Hematopoietic multipotent progenitor cell treated with erythropoietin and hydrocortisone succinate and interleukin-3 and kit ligand, for 15 days (in vitro differentiated cells): ENCODE data around the gene RYK.
"Not testable (repeated sequence)": the region's sequence is repeated elsewhere in the genome, so short reads cannot be mapped to it uniquely, and the experiment has no call there.

ENCODE experiments used
- DNase-seq: peaks from one replicate; pipeline ENCODE4 v3.0.0-alpha.2; 2015; ENCODE audit warnings: low spot score

RYK gene

GRCh38 chr3:134250717-134251220 lies at the start of gene RYK:
Gene RYK (minus strand): TSS chr3:134250859. CDS start chr3:134250654, 205 bp downstream.
- DNase-seq, result peak; percentile 72

GRCh38 chr3:134299888-134300206 lies 49.2 kb upstream of the RYK start:
- DNase-seq, result no peak

DNA sequence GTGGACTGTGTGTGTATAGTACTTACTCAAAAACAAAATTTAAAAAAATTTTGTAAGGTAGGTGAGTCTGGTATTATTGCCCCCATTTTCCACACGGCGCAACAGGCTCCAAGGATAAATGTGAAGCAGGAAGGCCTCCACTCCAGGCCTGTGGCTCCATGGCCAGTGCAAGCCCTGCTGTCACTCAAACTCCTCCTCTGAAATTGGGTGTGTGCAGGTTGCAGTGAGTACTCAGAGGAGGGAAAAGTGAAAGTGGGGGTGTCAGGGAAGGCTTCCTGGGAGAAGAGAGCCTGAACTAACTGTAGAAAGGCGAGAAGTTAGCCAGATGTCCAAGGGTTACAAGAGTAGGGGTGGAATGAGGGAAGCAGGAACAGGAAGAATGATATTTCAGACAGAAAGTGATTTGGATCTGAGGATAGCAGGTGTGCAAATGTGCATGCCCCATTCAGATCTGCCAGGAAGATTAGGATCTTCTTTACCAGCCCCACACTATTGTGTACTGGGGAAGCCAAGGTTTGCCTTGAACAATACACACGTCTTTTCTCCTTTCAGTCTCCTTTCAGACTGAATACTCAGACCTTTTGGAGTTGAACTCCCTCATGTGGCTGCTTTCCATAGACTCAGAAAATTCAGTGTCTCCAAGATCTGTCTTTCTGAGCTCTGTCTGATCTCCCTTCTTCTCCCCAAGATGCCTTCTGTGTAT lies 48.7 kb upstream of the RYK start:
- no peak for DNase-seq

- DNase-seq, result no peak
These were observed 47.6 kb upstream of the RYK start for GRCh38 chr3:134298249-134298648.

DNA sequence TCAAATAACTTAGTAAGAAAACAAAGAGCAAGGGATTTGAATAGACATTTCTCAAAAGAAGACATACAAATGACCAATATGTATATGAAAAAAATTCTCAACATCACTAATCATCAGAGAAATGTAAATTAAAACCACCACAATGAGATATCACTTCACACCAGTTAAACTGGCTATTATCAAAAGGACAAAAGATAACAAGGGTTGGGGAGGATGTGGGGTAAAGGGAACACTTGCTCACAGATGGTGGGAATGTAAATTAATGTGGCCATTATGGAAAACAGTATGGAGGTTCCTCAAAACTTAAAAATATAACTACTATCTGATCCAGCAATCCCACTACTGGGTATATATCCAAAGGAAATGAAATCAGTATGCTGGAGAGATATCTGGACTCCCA lies 46.0 kb upstream of the RYK start:
- DNase-seq, result no peak

- DNase-seq, result no peak
These were observed 45.3 kb upstream of the RYK start for GRCh38 chr3:134295930-134296329.

DNA sequence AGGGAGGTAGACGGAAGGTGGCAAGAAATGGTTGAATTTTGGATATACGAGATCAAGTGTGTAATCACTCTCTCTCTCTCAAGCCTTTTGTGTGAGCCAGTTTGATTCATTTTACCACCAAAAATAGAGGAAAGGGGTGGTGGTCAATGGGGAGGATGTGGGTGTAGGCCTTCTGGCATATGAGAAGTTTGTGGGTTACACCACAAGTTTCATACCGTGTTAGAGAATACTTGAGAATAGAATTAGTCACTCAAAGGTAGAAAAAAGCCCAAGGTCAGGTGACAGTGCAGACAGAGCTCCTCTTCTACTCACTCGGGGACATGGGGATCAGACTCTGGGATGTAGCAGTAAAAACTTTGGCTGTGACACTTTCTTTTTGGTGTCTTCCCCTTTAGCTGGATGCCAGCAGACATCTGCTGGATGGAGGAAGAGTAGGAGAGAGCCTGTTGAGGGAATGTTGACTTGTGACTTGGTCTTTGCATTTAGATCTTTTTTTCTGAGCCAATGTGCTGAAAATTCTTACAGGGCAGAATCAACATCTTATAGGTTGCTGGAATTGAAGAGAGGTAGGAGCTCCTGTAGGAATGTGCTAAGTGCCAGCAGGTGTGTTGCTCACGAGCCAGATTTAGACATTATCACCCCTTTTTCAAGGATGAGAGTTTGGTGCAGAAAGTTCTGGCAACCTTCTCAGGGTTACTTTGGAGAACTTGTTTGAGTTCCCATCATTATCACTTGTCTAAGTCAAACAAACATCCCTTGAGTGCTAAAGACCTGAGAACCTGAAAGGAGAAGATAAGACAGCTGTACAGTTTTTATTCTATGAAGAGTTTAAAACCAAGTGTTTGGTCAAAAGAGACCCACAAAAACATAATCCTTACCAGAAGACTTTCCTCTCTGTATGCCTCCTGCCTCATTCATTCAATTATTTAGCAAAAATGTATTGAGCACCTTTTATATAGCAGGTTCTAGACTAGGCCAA lies 43.9 kb upstream of the RYK start:
- DNase-seq, result no peak

DNA sequence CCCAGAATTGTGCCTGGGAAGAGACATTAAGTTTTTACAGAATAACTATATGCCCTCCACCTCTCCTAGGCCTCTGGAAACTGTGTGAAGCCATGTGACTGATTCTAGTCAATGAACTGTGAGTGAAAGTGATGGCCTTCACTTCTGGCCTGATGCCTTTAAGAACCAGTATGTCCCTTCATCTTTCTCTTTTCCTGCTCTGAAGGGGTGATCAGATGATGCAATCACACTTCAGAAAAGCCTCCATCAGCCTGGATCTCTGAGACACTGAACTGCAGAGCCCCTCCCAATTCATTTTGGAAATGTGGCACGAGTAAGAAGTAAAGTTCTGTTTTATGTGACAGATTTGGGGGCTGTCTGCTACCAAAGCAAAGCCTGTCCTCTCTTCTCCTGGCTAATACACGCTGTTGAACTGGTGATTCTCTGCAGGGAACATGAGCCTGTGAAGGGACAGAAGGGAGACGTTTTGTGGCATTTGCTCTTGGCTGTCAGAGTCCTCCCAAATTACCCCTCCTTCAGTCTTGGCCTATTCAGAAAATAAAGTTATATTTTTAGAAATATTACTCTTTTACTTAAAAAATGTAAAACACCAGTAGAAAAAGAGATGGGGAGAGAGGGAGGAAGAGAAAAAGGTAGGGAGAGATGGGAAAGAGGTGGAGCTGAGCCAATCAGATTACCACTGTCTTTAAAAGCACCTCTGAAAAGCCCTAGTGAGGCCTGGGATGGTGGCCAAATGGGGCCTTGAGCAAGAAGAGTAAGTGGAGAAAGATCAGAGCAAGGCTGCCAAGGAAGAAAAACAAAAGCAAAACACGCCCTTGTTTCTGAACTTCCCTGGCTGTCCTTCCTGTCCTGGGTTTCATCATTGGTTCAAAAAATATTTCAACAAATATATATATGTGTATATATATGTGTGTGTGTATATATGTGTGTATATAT lies 40.9 kb upstream of the RYK start:
- no peak for DNase-seq

DNA sequence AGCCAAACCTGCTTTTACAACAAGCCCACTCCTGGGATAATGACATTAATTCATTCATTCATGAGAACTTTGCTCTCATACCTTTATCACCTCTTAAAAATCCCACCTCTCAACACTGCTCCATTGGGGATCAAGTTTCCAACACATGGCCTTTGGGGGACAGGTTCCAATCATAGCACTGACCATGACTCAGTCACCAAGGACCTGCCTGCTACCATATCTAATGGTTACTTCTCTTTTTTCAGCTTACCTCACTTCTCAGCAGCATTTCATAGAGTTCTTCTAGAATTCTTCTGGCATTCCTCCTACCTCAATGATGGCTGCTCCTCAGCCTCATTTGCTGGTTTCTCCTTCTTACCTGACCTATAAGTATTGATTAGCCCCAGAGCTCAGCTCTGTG lies 36.9 kb upstream of the RYK start:
- no peak for DNase-seq

DNA sequence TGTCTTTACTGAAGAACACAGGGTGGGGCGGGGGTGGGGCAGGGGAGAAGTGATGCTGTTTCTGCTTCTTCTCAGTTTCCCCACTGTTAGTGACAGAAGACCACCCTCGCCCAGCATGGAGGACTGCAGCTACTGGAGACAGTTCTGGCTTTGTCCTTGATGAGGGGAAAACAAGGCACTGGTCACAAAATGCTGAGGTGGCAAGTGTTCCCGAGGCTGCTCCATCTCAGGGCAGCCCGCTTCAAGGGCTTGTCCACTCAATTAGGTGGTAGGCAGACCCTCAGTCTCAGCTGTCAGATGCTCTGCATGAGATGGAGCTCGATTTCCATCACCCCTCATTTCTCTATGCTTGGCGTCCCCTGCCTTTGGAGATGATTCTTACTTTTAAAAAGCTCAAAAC lies 33.8 kb upstream of the RYK start:
- no peak for DNase-seq

DNA sequence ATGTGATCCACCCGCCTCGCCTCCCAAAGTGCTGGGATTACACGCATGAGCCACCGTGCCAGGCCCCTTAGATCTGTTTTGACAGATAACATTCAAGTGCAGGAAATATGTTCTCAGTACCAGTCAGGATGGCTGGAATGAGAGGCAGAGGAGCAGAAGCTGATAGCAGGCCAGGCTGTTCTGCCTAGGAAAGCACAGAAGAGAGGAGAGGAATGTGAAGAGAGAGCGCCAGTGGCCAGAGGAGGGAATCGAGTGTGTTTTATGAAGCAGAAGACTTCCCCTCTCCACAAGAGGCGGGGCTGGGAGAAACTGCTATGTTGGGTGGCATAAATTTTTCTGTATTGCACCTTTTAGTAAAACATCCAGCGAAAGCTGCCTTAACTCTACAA lies 32.0 kb upstream of the RYK start:
- no peak for DNase-seq

GRCh38 chr3:134281912-134282658 lies 31.4 kb upstream of the RYK start:
- DNase-seq, result no peak

- no peak for DNase-seq
These were observed 28.8 kb upstream of the RYK start for GRCh38 chr3:134279466-134279865.

DNA sequence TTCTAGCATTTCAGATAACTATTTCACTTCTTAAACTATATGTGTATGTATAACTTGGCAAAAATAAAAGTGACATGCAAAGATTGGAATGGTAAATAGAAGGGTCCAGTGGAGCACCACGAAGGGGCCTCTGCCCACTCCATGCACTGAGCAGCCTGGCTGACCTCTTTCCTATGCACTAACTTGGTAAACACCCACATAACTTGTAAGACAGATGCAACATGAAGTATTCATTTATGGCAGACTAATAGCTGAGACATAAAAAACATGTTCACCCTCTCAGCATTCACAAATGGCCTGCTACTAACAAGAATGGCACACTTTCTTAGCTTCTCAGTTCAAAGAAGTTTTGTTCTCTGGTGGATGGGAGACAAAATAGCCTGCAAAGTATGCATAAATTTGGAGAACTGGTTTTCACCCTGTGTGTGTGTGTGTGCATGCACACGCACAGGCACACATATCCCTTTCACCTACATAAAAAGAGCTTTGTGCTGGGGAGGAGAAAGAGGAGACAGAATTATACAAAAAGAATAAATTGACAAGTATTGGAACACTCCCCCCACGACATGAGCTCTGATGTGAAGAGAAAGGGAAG lies 26.5 kb upstream of the RYK start:
- no peak for DNase-seq

GRCh38 chr3:134276086-134276485 lies 25.4 kb upstream of the RYK start:
- DNase-seq, result no peak

DNA sequence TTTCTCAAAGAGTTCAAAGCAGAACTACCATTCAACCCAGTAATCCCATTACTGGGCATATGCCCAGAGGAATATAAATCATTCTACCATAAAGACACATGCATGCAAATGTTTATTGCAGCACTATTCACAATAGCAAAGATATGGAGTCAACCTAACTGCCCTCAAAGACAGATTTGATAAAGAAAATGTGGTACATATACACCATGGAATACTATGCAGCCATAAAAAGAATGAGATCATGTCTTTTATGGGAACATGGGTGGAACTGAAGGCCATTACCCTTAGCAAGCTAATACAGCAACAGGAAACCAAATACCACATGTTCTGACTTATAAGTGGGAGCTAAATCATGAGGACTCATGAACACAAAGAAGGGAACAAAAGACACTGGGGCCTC lies 24.5 kb upstream of the RYK start:
- DNase-seq, result not testable (repeated sequence)

DNA sequence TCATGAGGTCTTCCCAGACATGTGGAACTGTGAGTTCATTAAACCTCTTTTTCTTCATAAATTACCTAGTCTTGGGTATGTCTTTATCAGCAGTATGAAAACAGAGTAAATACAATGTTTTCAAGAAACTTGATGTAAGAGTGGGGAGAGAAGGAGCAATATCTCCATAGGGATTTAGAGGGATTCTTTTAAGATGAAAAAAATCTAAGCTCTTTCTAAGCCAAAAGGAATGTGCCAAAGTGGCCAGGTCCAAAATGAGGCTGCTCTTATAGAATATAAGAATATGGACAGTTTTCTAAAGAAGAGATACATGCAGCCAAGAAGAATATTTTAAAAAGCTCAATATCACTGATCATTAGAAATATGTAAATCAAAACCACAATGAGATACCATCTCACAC lies 23.9 kb upstream of the RYK start:
- no peak for DNase-seq

DNA sequence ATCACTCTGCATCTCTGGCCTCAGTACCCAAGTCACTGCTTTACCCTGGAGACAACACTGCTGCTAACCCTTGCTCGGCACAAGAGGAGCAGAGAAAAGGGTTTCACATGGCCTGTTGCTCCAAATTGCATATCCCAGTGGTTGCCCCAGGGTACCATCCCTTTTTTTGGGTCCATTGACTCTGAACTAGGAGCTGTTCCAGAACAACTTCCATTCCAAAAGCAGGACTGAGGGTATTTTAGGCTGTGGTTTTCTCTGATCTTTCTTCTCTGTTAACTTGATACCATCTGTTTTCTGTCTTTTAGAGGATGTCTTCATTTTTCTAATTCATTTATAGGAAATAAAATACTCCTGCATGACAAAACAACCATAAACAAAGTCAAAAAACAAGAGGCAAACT lies 17.3 kb upstream of the RYK start:
- no peak for DNase-seq

DNA sequence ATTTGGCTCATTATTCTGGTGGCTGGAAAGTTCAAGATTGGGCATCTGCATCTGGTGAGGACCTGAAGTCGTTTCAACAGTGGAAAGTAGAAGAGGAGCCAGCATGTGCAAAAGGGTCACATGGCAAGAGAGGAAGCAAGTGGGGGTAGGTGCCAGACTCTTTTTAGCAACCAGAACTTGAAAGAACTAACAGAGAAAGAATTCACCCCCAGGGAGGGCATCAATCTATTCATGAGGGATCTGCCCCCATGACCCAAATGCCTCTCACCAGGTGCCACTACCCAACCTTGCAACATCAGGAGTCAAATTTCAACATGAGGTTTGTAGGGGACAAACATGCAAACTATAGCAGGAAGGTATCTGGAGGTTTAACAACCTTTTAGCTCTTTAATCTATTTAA lies 10.3 kb upstream of the RYK start:
- no peak for DNase-seq

GRCh38 chr3:134258761-134259347 lies 8.2 kb upstream of the RYK start:
- DNase-seq, result no peak

DNA sequence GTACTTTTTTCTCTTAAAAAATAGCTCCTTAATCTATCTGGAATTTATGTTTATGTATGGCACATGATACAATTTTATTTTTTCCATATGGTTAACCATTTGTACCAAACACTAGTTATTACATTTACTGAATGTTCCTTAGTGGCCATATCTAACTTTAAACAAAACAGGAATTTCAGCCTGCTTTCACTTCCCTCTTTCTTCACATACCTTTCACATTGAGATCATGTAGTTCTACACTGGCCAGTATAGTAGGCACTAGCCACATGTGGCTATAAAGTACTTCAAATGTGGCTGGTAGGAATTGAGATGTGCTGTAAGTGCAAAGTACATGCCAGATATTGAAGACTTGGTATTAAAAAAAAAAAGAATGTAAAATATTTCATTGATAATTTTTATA lies 4.7 kb upstream of the RYK start:
- no peak for DNase-seq
